NCI-H526 (cell line): ENCODE data around the gene AGFG2.
"Not testable (repeated sequence)": the region's sequence is repeated elsewhere in the genome, so short reads cannot be mapped to it uniquely, and the experiment has no call there.

ENCODE experiments used
- DNase-seq, 2 experiments: peaks; one replicate each; lab custom pipeline; 2025; lab: John Stamatoyannopoulos, UW

Gene AGFG2

GRCh38 chr7:100520138-100520537 is 18.9 kb upstream of the AGFG2 start:
- no peak for DNase-seq

- DNase-seq, result no peak
Measured at GRCh38 chr7:100521076-100521475, 17.9 kb upstream of the AGFG2 start.

DNA sequence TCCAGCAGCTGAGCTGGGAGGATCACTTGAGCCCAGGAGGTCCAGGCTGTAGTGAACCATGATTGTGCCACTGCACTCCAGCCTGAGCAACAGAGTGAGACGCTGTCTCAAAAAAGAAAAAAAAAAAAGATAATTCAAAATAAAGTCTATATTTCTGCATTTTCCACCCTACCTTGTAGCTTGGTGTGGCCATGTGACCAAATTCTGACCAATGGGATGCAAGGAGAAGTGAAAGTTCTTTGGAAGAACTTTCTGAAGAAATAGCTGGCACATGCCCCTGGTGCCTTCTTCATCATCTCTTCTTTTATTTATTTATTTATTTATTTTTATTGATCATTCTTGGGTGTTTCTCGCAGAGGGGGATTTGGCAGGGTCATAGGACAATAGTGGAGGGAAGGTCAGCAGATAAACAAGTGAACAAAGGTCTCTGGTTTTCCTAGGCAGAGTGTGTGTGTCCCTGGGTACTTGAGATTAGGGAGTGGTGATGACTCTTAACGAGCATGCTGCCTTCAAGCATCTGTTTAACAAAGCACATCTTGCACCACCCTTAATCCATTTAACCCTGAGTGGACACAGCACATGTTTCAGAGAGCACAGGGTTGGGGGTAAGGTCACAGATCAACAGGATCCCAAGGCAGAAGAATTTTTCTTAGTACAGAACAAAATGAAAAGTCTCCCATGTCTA is 17.0 kb upstream of the AGFG2 start:
- not testable (repeated sequence) for DNase-seq

GRCh38 chr7:100523192-100523591 is 15.8 kb upstream of the AGFG2 start:
- not testable (repeated sequence) for DNase-seq

GRCh38 chr7:100528108-100528866 is 10.7 kb upstream of the AGFG2 start:
- DNase-seq, result not testable (repeated sequence)

- DNase-seq, result no peak
Measured at GRCh38 chr7:100532165-100533022, 6.6 kb upstream of the AGFG2 start.

DNA sequence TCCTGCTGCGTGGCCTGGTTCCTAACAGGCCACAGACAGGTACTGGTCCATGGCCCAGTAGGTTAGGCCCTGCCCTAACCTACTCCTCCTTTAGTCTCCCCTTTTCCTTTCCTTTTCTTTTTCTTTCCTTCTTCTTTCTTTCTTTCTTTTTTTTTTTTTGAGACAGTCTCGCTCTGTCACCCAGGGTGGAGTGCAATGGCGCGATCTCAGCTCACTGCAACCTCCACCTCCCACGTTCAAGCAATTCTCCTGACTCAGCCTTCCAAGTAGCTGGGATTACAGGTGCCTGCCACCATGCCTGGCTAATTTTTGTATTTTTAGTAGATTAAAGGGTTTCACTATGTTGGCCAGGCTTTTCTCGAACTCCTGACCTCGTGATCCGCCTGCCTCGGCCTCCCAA is 3.0 kb upstream of the AGFG2 start:
- not testable (repeated sequence) for DNase-seq

- not testable (repeated sequence) for DNase-seq
Measured at GRCh38 chr7:100536695-100537094, 2.3 kb upstream of the AGFG2 start.

DNA sequence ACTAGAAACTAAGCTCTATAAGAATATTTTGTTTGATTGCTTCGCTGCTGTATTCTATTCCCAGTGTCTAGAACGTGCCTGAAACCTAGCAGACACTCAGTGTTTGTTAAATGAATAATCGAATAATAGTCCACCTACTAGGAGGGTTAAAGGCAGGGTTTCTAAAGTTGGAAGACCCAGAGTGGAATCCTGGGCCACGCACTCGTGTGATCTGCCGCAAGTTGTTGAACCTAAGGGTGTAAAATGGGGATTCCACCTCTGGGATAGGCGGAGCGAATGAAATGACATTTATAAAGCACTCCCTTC is 702 bp upstream of the AGFG2 start:
- DNase-seq, result no peak

DNA sequence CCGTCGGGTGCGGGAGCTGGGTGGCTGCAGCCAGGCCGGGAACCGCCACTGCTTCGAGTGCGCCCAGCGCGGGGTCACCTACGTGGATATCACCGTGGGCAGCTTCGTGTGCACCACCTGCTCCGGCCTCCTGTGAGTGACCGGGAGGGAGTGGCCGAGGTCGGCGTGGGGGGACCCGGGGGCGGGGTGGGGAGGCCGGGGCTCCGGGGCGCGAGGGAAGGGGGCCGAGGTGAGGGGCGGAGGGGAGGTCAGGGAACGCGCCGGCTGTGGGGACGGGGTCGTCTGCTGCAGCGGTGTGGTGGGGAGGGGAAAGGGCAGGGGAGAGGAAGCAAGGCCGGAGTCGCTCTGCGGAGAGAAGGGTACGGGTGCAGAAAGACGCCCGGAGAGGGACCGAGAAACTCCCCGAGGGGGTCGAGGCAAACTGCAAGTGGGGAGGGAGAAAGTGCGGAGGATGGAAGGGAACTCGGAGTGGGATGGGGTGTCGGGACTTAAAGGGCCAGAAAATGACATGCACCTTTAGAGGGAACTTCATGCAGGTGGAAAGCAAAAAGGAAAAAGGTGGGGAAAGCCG is 518 bp downstream of the AGFG2 start:
- DNase-seq, result peak in 1 of 2 experiments; percentile 49

DNA sequence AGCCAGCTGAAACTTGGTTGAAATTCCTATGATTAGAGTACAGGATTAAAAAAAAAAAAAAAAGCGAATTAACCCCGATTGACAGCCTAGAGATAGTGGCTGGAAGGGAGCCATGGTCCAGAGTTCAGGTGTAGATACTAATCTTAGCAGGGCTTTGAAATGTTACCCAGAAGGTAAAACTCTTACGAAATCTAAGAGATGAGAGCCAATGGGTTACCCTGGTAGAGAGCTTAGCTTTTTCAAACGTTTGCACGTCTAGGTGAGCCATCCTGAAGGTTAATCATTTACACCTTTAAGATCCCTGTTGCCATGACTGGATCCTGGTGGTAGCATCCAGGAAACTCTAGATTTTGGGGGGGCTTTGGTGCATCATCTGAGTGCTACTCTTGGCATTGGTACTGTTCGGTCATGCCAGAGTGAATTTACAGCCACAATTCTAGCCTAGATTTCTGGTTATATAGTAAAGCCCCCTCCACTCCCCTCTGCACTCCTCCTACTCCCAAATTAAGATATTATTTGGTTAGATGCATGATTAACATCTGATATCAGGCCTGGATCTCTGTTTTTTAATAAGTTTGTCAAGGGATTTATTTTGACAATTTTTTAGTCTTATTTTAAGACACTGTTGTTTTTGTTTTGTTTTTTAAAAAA is 1.2 kb downstream of the AGFG2 start:
- no peak for DNase-seq

GRCh38 chr7:100541309-100541708 is 2.3 kb downstream of the AGFG2 start:
- not testable (repeated sequence) for DNase-seq

- DNase-seq, result no peak
Measured at GRCh38 chr7:100543586-100543985, 4.6 kb downstream of the AGFG2 start.

GRCh38 chr7:100544386-100544785 is 5.4 kb downstream of the AGFG2 start:
- DNase-seq, result no peak

DNA sequence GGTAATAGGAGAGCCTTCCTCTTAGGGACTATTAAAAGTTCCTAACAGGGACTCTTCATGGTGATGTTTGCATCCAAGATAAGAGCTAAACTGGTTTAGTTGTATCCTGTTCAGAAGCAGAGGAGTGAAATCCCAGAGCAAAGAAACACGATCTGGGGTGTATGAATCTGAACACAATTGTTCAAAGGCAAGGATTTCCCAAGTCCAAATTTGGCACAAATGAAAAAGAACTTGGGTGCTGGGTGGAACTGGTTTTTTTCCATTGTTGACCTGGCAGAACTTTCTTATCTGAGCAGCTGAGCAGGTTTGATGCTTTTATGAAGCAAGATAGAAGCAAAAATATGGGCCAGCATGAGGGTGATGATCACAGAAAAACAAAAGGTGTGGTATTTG is 6.0 kb downstream of the AGFG2 start:
- DNase-seq, result no peak

DNA sequence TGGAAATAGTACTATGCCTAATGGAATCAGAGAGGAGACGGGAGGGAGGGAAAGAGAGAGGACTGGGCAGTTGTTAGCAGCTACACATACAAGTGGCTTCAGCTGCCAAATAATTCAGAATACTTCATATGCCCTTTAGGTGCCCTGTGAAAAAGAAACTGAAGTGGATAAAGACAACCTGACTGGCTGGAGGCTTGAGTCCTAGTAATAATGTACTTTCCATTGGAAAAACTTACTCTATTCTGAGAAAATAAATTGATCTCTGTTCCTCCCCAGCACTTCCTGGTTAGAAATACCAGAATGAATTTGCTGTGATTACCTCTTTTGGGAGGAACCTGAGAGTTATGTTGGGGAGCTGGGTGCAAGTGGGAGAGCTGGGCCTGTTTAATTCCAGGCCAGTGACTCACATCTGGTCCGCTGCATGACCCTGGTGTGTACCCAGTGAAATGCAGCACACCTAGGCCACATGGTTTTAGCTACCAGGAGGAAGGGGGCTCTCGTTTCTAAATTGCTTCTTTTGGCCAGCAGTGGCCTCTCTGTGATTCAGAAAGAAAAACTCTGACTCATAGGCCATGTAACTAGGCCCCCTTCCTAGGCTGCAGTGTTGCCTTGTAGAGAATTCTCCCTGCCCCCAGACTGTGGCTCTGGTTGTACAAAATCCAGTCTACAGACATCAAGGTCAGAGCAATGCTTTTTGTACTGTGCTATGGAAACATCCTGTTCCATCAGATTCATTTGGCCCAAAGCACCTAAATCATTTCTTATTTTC is 6.5 kb downstream of the AGFG2 start:
- DNase-seq, result no peak

DNA sequence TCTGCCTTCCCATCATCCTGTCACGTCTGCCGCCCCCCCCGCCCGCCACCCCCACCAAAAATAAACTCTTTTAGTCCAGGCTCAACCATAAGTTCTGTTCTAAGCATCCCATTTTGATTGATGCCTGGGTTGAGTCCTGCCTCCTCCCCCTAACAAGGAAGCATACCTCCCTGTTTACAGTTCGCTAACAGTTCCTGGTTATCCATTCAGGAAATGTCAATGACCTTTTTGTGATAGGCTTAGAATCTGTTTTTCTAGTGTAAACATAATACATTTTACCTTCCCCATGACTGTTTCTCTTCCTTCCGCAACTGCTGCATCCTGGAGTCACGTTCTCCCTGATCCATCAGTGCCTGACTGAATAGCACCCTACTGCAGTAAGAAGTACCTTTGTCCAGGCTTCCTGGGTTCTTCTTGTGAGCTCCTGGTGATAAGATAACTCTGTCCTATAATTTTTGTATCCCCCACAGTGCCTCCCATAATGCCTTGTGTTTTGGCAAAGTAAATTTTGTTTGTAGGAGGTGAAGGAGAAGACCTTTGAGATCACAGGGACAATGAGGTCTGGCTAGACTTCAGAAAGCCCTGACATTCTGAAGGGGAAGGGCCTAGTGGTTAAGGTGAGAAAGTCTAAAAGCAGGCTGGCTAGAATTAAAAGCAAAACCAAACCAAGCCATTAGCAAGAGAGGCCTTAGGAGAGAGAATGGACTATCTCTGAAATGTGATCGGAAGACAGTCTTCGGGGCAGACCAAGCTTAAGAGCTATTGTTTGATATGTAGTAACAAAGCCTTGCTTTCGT is 7.3 kb downstream of the AGFG2 start:
- no peak for DNase-seq

- DNase-seq, result no peak
Measured at GRCh38 chr7:100546926-100547800, 8.2 kb downstream of the AGFG2 start.

DNA sequence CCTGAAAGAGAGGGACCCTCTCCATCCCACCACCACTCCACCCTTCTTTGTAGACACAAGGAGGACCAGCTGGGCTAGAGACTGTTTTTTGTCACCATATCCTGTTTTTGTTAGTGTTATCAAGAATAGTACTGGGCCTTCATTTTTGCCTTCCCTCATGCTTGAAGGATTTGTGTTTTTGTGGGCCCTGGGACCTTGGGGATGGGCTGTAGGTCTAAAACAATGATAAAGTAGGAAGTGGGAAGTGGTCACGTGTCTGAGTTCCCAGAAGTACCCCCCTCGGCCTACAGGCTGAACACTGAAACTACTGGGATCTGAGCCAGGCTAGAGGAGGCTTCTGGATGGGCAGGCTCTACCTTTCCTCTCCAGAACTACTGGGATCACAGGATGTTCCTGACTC is 8.9 kb downstream of the AGFG2 start:
- no peak for DNase-seq
